ENCODE results near the gene PRKCZ.

Gene PRKCZ

DNA sequence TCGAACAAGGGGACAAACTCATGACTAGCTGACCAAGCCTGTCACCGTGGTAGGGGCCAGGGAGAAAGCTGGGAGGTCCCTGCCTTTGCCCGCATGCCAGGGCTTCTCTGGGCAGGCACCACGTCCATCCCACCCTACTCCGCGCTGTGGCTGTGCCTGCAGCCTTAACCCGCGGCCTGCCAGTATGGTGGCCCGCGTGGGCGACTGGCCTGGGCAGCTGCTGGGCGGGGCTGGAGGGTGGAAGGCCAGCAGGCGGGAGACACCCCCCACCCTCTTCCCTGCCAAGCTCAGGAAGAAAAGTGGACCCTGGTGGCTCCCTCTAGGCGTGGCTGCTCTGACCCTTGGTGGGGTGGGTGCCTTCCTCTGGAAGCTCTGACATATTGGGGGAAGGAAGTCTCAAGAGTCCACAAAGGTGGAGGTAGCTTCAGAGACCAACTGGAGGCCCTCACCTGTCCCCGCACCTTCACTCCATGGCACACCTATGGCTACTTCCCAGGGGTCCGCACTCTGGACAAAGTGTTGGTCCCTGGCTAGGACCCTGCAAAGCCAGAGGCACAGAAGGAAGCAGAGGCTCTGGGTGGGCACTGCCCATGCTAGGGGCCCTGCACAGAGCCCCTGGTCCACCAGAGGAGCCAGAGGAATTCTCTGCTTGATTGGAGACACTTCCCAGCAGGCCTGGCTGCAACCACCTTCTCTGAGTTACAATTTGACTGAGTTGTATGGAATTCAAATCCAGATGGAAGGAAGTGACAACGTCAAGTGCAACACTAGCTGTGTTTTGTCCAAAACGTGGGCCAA, 174.6 kb downstream of the PRKCZ start:
- Histone ChIP-seq H3K27me3 (ENCODE audit: insufficient read depth, poor library complexity, severe bottlenecking) (no peaks in the 10 kb centered on the region), H3K9me3 (ENCODE audit: severe bottlenecking) (no peaks in the 10 kb centered on the region), H3K4me1 (ENCODE audit: insufficient read depth, poor library complexity, severe bottlenecking) (no peaks in the 10 kb centered on the region), H3K4me3 (ENCODE audit: severe bottlenecking) (no peak overlapping the region), H3K27ac (ENCODE audit: poor library complexity, severe bottlenecking) (no peak overlapping the region), H3K36me3 (ENCODE audit: low read depth) (0 out of 2 replicates have a peak, but pooled peaks cover 4% of the 10 kb centered on the region)
- no peak for TF ChIP-seq CTCF (IDR thresholded peaks at IDR 0.05; ENCODE audit: poor library complexity, severe bottlenecking)
- DNase-seq (ENCODE audit: low spot score) (peak; percentile 55), ATAC-seq (ENCODE audit: low read depth) (no peak)

DNA sequence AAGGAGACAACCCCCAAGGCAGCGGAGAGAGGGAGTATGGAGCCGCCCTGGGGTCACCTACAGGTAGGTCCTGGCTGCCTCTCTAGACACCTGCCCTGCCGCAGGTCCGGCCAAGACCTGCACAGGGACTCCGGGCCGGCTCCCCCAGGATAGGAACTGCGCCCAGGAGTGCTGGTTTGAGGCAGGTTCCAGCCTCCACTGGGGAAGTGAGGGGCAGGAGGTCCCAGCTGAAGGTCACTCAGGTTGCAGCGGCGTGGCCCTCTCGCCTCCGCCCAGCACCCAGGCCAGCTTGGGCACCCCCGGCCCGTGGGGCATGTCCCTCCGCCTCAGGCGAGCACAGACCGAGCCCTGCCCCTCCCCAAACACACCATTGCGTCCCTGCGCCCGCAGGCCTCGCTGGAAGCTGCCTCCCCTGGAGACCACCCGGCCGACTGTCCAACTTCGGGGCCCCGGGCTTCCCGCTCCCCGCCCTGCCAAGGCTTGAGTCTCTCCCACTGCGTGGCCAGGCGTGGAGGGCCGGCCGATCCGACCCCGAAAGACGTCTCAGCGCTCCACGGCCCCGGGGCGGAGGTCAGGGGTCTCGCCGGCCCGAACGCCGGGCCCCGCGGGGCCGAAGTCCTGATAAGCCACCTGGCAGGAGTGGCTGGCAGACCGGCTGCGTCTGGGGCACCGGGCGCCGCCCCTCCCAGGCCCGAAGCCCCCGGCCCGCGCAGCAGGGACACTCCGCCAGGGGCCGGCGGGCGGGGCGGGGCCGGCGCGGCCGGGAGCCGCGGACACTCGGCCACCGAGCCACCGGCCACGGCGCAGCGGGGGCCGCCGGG, 176.5 kb downstream of the PRKCZ start:
- TF ChIP-seq CTCF (IDR thresholded peaks at IDR 0.05; ENCODE audit: poor library complexity, severe bottlenecking) = no peak
- Histone ChIP-seq H3K27ac (ENCODE audit: poor library complexity, severe bottlenecking) (peak overlapping the region; percentile 77), H3K4me1 (ENCODE audit: insufficient read depth, poor library complexity, severe bottlenecking) (no peaks in the 10 kb centered on the region), H3K4me3 (ENCODE audit: severe bottlenecking) (peak overlapping the region; percentile 98), H3K36me3 (ENCODE audit: low read depth) (peaks cover 9% of the 10 kb centered on the region; the same call in 1 of the 2 replicates), H3K9me3 (ENCODE audit: severe bottlenecking) (no peaks in the 10 kb centered on the region), H3K27me3 (ENCODE audit: insufficient read depth, poor library complexity, severe bottlenecking) (no peaks in the 10 kb centered on the region)
- no peak for DNase-seq (ENCODE audit: low spot score)
- no peak for ATAC-seq (ENCODE audit: low read depth)

DNA sequence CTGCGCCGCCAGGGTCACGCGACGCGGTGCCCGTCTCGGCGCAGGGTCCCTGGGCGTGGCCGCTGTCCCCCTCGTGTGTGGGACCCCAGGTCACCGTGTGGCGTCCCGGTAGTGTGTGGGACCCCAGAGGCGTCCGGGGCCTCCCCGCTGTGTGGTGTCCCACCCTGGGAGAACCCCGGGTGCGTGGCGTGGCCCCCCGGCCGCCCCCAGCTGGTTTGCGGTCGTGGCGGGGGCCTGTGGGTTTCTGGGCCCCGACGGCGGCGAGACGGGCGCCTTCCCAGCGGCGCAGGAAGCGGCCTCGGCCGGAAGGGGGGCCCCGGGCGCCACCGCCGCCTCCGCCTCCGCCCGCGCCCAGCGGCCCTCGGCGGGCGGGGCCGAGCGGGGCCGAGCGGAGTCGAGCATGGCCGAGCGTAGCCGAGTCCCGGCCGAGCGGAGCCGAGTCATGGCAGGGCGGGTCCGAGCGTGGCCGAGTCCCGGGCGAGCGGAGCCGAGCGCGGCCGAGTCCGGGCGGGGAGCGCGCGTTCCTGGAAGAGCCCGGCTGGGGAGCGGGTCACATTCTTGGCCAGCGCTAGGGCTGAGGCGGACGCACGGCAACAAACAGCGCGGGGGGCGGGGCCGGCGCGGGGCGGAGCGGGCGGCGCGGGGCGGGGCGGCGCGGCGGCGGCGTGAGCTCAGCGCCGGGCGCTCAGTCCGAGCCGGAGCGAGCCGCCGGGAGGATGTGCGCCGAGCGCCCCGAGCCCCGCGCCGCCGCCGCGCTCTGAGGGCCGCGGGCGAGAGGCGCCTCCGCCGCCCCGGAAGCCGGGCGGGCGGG, 177.3 kb downstream of the PRKCZ start:
- Histone ChIP-seq H3K36me3 (ENCODE audit: low read depth) (peaks cover 9% of the 10 kb centered on the region; the same call in 1 of the 2 replicates), H3K27me3 (ENCODE audit: insufficient read depth, poor library complexity, severe bottlenecking) (no peaks in the 10 kb centered on the region), H3K9me3 (ENCODE audit: severe bottlenecking) (no peaks in the 10 kb centered on the region), H3K4me3 (ENCODE audit: severe bottlenecking) (peak overlapping the region; percentile 98), H3K27ac (ENCODE audit: poor library complexity, severe bottlenecking) (peak overlapping the region; percentile 77), H3K4me1 (ENCODE audit: insufficient read depth, poor library complexity, severe bottlenecking) (no peaks in the 10 kb centered on the region)
- DNase-seq (ENCODE audit: low spot score) = peak; percentile 94
- no peak for TF ChIP-seq CTCF (IDR thresholded peaks at IDR 0.05; ENCODE audit: poor library complexity, severe bottlenecking)
- peak; percentile 71 for ATAC-seq (ENCODE audit: low read depth)

- Histone ChIP-seq H3K27ac (ENCODE audit: poor library complexity, severe bottlenecking) (peak within 1 kb of the TSS; percentile 90), H3K36me3 (ENCODE audit: low read depth) (peaks cover 9% of the 10 kb centered on the region; the same call in 1 of the 2 replicates), H3K4me3 (ENCODE audit: severe bottlenecking) (peak within 1 kb of the TSS; percentile 98), H3K4me1 (ENCODE audit: insufficient read depth, poor library complexity, severe bottlenecking) (peaks cover 2% of the 10 kb centered on the region), H3K9me3 (ENCODE audit: severe bottlenecking) (no peaks in the 10 kb centered on the region), H3K27me3 (ENCODE audit: insufficient read depth, poor library complexity, severe bottlenecking) (no peaks in the 10 kb centered on the region)
- ATAC-seq (ENCODE audit: low read depth) (no peak), DNase-seq (ENCODE audit: low spot score) (no peak)
- no peak for TF ChIP-seq CTCF (IDR thresholded peaks at IDR 0.05; ENCODE audit: poor library complexity, severe bottlenecking)
These were observed 178.0 kb downstream of the PRKCZ start, which contains the start of gene SKI for GRCh38 chr1:2228157-2228594. Gene SKI, plus strand, starts transcription at chr1:2228319. Its CDS starts 448 bp downstream, at chr1:2228767.
